ENCODE results near the gene COQ2. TPM values are rescaled to one million over a fixed set of nuclear protein-coding genes. Genes with fewer than 3 reads are reported as not detected.

COQ2 gene
- total and polyA plus RNA-seq, 7 donors: 6.4 to 29.1 (median 12.4) TPM

DNA sequence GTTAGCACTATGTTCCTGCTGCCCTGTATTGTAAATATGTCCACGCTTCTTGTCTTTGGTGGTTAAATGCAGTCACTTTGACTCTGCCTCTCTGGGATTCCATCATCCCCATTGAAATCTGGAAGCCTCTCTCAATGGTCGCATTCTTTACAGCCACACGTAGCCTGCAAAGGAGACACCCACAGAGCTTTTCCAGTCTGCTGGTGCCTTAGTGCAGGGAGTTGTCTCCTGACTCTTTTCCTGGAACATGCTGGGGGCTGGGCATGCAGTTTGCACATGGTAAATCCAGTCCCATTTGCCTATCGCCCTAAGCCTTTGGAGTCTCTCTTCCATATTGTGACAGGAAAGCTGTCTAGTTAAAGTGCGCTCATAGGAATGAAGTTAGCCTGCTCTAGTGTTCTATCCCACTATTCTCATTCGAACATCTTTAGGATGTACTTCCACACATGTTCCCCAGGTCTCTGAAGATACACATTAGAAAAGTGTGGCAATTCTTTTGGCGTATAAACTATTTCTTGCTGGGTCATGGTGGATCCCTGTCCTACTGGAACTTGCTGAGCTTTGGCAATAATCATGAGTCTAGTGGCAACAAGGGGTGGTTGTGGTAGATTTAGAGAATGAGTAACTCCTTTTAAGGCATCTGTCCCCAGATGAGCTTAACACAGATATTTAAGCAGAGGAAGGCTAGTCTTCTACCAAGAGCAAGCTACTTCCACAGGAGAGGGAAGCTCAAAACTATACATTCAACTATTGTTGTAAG is 33.7 kb downstream of the COQ2 start:
- TF ChIP-seq, protein P1, sequence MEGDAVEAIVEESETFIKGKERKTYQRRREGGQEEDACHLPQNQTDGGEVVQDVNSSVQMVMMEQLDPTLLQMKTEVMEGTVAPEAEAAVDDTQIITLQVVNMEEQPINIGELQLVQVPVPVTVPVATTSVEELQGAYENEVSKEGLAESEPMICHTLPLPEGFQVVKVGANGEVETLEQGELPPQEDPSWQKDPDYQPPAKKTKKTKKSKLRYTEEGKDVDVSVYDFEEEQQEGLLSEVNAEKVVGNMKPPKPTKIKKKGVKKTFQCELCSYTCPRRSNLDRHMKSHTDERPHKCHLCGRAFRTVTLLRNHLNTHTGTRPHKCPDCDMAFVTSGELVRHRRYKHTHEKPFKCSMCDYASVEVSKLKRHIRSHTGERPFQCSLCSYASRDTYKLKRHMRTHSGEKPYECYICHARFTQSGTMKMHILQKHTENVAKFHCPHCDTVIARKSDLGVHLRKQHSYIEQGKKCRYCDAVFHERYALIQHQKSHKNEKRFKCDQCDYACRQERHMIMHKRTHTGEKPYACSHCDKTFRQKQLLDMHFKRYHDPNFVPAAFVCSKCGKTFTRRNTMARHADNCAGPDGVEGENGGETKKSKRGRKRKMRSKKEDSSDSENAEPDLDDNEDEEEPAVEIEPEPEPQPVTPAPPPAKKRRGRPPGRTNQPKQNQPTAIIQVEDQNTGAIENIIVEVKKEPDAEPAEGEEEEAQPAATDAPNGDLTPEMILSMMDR (IDR thresholded peaks at IDR 0.05): no peak
- DNase-seq: no peak
- Histone ChIP-seq H3K36me3 (ENCODE audit: insufficient read depth in 1 of 2, low read depth in 1 of 2) (no peaks in the 10 kb centered on the region), H3K4me1 (peaks cover 3% of the 10 kb centered on the region), H3K9me3 (no peaks in the 10 kb centered on the region), H3K27ac (no peak overlapping the region), H3K27me3 (ENCODE audit: insufficient read depth in 3 of 3, low read length in 2 of 3) (no peaks in the 10 kb centered on the region), H3K4me3 (no peak overlapping the region)
- intact Hi-C loops (cut with DNase I): loop anchor here in 1 of 2 donors (10.0 kb wide), 1 partner anchor 176 kb away; no protein-coding TSS in a partner anchor
- WGBS, 3 donors: 76 to 88% (median 85%) methylated on average over 7 of the region's 7 CpGs
- no peak for ATAC-seq

- no peak for DNase-seq
- Histone ChIP-seq H3K36me3 (ENCODE audit: insufficient read depth in 1 of 2, low read depth in 1 of 2) (no peaks in the 10 kb centered on the region), H3K4me3 (no peak overlapping the region), H3K9me3 (no peaks in the 10 kb centered on the region), H3K4me1 (no peaks in the 10 kb centered on the region), H3K27ac (no peak overlapping the region), H3K27me3 (ENCODE audit: insufficient read depth in 3 of 3, low read length in 2 of 3) (no peaks in the 10 kb centered on the region)
- TF ChIP-seq, protein P1 (IDR thresholded peaks at IDR 0.05): no peak
- 89 to 93% (median 91%) methylated on average over 5 of the region's 5 CpGs for WGBS, 3 donors
- intact Hi-C loops (cut with DNase I): no loop called here
- ATAC-seq: no peak
Observed at GRCh38 chr4:83248486-83248885, 36.1 kb downstream of the COQ2 start.

DNA sequence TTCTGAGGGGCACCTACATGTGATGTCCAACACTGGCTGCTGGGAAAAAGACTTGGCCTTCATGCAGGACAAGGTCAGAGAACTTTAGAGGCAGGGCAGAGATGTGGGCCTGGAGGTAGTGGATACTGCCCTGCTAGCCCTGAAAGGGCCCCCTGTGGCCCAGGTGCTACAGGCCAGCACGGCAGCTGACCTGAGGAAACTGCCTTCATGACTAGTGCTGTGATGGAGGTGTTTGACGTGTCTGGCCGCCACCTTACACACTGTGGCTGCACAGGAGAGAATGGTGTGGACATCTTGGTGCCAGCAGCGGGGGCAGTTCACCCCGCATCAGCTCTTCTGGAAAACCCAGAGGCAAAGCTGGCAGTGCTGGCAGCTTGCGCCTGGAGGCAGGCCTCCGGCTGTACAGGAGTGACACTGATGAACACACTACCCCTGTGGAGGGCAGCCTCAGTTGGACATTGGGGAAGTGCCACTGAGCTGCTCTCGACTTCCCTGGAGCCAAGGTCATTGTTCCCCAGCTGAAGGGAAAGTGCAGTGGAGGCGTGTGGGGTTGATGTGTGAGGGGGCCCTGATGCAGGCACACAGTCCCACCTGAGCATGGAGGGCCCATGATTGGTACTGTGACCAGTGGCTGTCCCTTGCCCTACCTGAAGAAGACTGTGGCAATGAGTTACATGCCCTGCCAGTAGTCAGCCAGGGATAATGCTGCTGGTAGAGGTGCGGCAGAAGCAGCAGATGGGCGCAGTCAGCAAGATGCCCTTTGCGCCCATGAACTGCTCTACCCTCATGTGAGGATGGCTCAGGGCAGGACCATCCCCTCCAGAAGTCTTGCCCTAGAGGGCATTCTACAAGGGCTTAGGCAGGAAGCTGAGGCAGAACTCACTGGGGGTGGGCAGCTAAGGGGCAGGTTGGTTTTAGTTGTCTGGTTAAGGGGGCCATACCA is 36.9 kb downstream of the COQ2 start:
- no peaks in the 10 kb centered on the region for H3K4me1 ChIP-seq
- TF ChIP-seq, protein P1 (IDR thresholded peaks at IDR 0.05): no peak
- intact Hi-C loops (cut with DNase I): no loop called here
- no peaks in the 10 kb centered on the region for H3K27me3 ChIP-seq (ENCODE audit: insufficient read depth in 3 of 3, low read length in 2 of 3)
- no peaks in the 10 kb centered on the region for H3K36me3 ChIP-seq (ENCODE audit: insufficient read depth in 1 of 2, low read depth in 1 of 2)
- no peak overlapping the region for H3K27ac ChIP-seq
- no peak overlapping the region for H3K4me3 ChIP-seq
- 81 to 95% (median 93%) methylated on average over 12 of the region's 12 CpGs for WGBS, 3 donors
- H3K9me3 ChIP-seq: no peaks in the 10 kb centered on the region
- DNase-seq (no peak), ATAC-seq (no peak)

DNA sequence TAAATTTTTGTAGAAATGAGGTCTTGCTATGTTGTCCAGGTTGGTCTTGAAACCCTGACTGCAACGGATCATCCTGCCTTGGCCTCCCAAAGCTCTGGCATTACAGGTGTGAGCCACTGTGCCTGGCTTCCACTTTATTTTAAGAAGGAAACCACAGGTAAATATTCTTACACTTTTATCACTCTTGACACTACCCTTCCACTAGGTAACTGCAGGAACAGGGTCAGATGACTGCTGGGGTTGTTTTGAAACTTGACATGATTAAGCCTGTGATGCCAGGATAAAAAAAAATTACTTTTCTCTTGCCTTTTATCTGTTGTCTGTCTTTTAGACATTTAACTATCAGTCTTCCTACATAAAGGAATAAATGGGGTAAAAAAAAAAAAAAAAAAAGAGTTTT is 43.5 kb downstream of the COQ2 start:
- Histone ChIP-seq H3K27ac (no peak overlapping the region), H3K27me3 (ENCODE audit: insufficient read depth in 3 of 3, low read length in 2 of 3) (no peaks in the 10 kb centered on the region), H3K9me3 (no peaks in the 10 kb centered on the region), H3K4me1 (no peaks in the 10 kb centered on the region), H3K36me3 (ENCODE audit: insufficient read depth in 1 of 2, low read depth in 1 of 2) (no peaks in the 10 kb centered on the region), H3K4me3 (no peak overlapping the region)
- WGBS, 3 donors: 95 to 96% (median 96%) methylated on average over 1 of the region's 1 CpG
- DNase-seq (no peak), ATAC-seq (no peak)
- intact Hi-C loops (cut with DNase I): no loop called here
- TF ChIP-seq, protein P1 (IDR thresholded peaks at IDR 0.05): no peak

All from psoas muscle (tissue), 8 donors.